Cardiac fibroblast (primary cell): ENCODE measurements around the gene TCAP.

Experiments used
- DNase-seq, 2 donors: peaks; one replicate each; pipeline versions ENCODE4 v3.0.0 to v3.0.0-alpha.2; 2010; ENCODE audit warnings: low read depth in 2 of 2
- H3K4me3 ChIP-seq, 2 donors: replicated peaks in 1 of 2; 1 replicate in 1 of 2; 2 replicates in 1 of 2; pipeline ENCODE4 v1.5.1; 2011; ENCODE audit warnings: low read depth in 2 of 2, low read length in 2 of 2, mild to moderate bottlenecking in 2 of 2, moderate library complexity in 1 of 2
- CTCF ChIP-seq: IDR thresholded peaks from one replicate; pipeline ENCODE4 v1.5.1; 2011; ENCODE audit warnings: low read depth, mild to moderate bottlenecking, low read length, inconsistent platforms

TCAP gene

GRCh38 chr17:39634384-39634871, 30.7 kb upstream of the TCAP start:
- no peak overlapping the region for H3K4me3 ChIP-seq
- DNase-seq, result peak; percentile 62 to 65
- peak; percentile 72 for TF ChIP-seq CTCF

DNA sequence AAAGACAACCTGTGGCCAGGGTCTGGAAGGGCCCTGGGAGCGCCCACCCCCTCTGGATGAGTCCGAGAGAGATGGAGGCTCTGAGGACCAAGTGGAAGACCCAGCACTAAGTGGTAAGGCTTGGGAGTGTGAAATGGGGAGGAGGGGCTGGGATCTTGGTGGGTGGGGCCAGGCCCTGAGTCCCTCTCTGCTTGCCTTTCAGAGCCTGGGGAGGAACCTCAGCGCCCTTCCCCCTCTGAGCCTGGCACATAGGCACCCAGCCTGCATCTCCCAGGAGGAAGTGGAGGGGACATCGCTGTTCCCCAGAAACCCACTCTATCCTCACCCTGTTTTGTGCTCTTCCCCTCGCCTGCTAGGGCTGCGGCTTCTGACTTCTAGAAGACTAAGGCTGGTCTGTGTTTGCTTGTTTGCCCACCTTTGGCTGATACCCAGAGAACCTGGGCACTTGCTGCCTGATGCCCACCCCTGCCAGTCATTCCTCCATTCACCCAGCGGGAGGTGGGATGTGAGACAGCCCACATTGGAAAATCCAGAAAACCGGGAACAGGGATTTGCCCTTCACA, 29.5 kb upstream of the TCAP start:
- no peak for TF ChIP-seq CTCF
- no peak for DNase-seq

DNA sequence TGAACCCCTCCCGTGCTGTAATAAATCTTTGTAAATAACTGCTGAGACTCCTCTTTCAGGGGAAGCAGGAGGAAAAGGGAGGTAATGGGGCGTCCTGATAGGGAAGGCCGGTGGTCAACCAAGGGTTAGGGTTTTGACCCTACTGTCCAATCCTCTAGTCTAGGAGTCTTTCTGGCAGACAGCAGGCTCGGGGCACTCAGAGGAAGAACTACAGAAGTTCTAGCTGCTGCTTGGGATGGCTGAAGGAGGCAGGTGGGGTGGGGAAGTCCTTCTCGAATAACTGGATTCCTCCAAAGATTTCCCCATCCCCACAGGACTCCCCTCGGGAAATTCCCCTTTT, 28.6 kb upstream of the TCAP start:
- no peak for DNase-seq
- peak overlapping the region; percentile 96 to 99 for H3K4me3 ChIP-seq
- no peak for TF ChIP-seq CTCF

More for the DNA sequence above, 29.5 kb upstream of the TCAP start:
- no peak overlapping the region for H3K4me3 ChIP-seq

- DNase-seq, result peak; percentile 85 to 92
- TF ChIP-seq CTCF, result peak; percentile 16
- H3K4me3 ChIP-seq, result peak within 1 kb of the TSS; percentile 96 to 99
Measured at GRCh38 chr17:39636927-39637736, 28.0 kb upstream of the TCAP start, which contains the start of gene STARD3. Gene STARD3, plus strand, starts transcription at chr17:39637144. Its CDS starts 16,388 bp downstream, at chr17:39653532.

DNA sequence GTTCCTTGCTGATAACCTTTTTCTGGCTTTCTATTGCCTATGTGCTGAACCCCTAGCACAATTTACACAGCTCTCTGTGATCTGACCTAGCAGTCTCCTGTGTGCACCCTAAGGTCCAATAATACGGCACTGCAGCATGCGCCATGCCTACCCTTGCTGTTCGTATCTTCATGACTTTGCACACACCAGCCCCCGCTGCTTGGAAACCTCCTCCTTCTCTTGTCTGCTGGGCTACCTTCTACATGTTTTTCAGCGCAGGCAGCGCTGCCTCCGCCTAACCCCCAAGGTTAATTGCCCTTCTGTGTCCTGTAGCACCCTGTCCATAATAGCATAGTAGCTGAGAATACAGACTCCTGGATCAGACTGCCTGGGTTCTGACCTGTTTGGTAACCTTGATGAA, 26.8 kb upstream of the TCAP start:
- peak overlapping the region in 1 of 2 donors; percentile 96 for H3K4me3 ChIP-seq
- TF ChIP-seq CTCF, result no peak

GRCh38 chr17:39639043-39639442, 26.1 kb upstream of the TCAP start:
- no peak for DNase-seq
- TF ChIP-seq CTCF, result no peak
- no peak overlapping the region for H3K4me3 ChIP-seq

More for the DNA sequence above, 26.8 kb upstream of the TCAP start:
- no peak for DNase-seq
